RKO (cell line): ENCODE measurements around the gene PRM3.

Source experiments
- DNase-seq: peaks from one replicate; pipeline ENCODE4 v3.0.0-alpha.2; 2016; ENCODE audit warnings: low spot score

The PRM3 gene

DNA sequence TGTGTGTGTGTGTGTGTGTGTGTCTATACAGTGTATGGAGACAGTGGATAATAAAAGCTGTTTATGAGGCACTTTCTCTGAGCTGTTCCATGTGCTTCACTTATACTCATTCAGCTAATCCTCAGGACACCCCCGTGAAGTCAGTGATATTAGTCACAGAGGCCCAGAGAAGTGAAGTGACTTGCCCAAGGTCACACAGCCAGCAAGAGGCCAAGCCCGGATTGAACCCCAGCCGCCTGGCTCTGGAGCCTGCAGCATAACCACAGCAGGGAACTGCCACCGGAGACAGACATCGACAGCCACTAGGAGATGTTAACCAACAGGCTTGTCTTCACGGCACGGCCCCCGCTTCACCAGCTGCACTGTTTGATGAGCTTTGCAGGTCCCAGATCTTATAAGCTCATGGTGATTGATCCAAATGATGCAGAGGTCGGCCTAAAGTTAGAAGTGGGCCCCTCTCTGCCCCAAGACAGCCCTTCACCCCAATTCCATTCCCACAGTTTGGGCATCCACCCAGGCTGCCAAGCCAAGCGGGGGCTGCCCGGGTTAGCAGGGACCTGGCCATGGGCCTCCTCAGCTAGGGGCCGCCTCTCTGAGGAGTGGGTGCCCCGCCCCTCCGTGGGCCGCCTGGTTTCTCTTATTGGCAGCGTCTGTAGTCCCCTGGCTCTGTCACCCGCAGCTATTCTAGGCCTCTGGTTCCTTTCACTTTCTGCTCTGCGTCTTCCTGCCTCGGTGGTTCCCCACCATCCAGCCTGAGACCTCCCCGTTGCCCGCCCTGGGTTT, 48.3 kb downstream of the PRM3 start:
- no peak for DNase-seq

- no peak for DNase-seq
Observed at GRCh38 chr16:11224096-11224893, 49.1 kb downstream of the PRM3 start.
